Pancreas (tissue), 10 donors: ENCODE results near the gene LPCAT1. TPM values are rescaled to one million over a fixed set of nuclear protein-coding genes. Genes with fewer than 3 reads are reported as not detected.

Experiments used
- ATAC-seq, 4 donors: fragments of 200-7000 bp; cut with Tn5 transposase; one replicate each; pipeline versions ENCODE4 v1.8.0 to v1.9.1; 2020; ENCODE audit warnings: mild to moderate bottlenecking in 4 of 4, moderate library complexity in 4 of 4
- DNase-seq, 6 donors: peaks; one replicate each; pipeline ENCODE4 v3.0.0-alpha.2; 2020
- FAIRE-seq: peaks from 2 replicates; lab custom pipeline; 2012; peaks lifted over from hg19 to GRCh38; lab: Jason Lieb, UNC
- H3K27ac ChIP-seq, 4 donors: fragments of 200-600 bp; sonication (generic); 1 replicate in 3 of 4; 2 replicates in 1 of 4; pipeline versions ENCODE4 v1.5.0 to v1.8.0; 2020
- H3K27me3 ChIP-seq, 4 donors: fragments of 200-600 bp; one replicate each; pipeline ENCODE4 v1.8.0; 2021
- H3K36me3 ChIP-seq, 3 donors: fragments of 200-600 bp; sonication (generic) in 1 of 3; one replicate each; pipeline versions ENCODE4 v1.5.0 to v1.8.0; 2020 to 2021
- H3K4me1 ChIP-seq, 3 donors: fragments of 200-600 bp; one replicate each; pipeline ENCODE4 v1.8.0; 2021
- H3K4me3 ChIP-seq, 4 donors: fragments of 200-600 bp; sonication (generic) in 2 of 4; one replicate each; pipeline versions ENCODE4 v1.5.0 to v1.8.0; 2020 to 2021
- H3K9me3 ChIP-seq, 4 donors: fragments of 200-600 bp; one replicate each; pipeline ENCODE4 v1.8.0; 2021
- WGBS, 2 donors: extraction: QIAGEN DNeasy Blood & Tissue Kit; methylation state at CpG; one replicate each; pipeline ENCODE4 v1.1.7; 2013; 5-methylcytosine and 5-hydroxymethylcytosine counted together
- intact Hi-C, 3 donors: fragments of 100-400 bp; cut with DNase I; formaldehyde crosslinking; loops; one replicate each; pipeline versions ENCODE4 v1.11.1 to v1.14.2; 2022
- polyA plus RNA-seq, 2 donors: library from polyadenylated mRNA; stranded (reverse); fragments of 200-250 nt; gene quantifications; one replicate each; pipeline ENCODE4 v1.2.3, GENCODE V29; 2013
- total RNA-seq, 6 donors: library from RNA; stranded (reverse); fragmentation: NEBNext Ultra II Directional in 4 of 6; extraction: Animal tissue kit (Norgen Biotek cat#: 25700) in 4 of 6; gene quantifications; one replicate each; pipeline versions ENCODE4 v1.2.1 to v1.2.4, GENCODE V29; 2021 to 2023
- TF ChIP-seq, protein P1 (sequence below), 4 donors: fragments of 200-600 bp; sonication (generic) in 3 of 4; IDR thresholded peaks; one replicate each; pipeline versions ENCODE4 v1.5.0 to v1.8.0; 2021; ENCODE audit warnings: antibody characterized with exemption in 4 of 4
- donor health status: healthy with polysubstance abuse.
- donor health status: DM: no; HTN: no; CAD: no; lungs with moderate emphysema.
- donor health status: DM: no; HTN: no; CAD: no.
- donor health status: control.
- donor health status: control.
- donor health status: Bipolar disorder and iron deficiency.
- donor health status: DM: yes; HTN: yes; CAD: no.
- donor health status: DM: no; HTN: no; CAD: no.
- donor health status: DM: no; HTN: no; CAD: no.
- donor health status: DM: yes; HTN: yes; CAD: no.

Gene LPCAT1
- total and polyA plus RNA-seq, 8 donors: 6.5 to 26.1 (median 13.8) TPM

DNA sequence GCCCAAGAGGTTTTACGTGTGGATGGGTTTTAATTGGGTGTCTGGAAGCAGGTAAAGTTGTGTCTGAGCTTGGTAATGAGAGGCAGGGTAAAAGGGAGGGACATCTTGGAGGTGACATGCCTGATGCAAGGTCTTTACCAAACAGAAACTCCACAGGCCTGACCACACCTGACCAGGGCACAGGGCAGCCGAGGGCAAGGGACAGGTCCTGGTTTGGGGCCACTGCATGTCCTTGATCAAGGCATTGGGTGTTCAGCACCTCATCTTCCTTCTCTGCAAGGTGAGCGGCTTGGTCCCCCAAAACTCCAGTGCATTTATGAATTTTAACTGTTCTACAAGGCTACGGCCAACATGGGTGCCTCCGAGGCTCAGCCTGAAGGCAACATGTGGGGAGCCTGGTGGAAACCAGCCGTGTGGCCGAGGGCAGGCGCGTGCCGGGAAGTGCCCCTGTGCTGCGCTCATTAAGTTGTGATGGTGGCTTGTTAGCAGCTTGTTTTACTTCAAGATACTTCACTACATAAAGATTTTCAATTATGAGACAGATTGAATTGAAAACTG, 30.7 kb upstream of the LPCAT1 start:
- Histone ChIP-seq H3K27me3 (no peaks in the 10 kb centered on the region), H3K27ac (no peak overlapping the region), H3K9me3 (no peaks in the 10 kb centered on the region), H3K36me3 (no peaks in the 10 kb centered on the region), H3K4me1 (peaks cover 0 to 8% (median 0%) of the 10 kb centered on the region in 3 donors), H3K4me3 (no peak overlapping the region)
- TF ChIP-seq, protein P1, sequence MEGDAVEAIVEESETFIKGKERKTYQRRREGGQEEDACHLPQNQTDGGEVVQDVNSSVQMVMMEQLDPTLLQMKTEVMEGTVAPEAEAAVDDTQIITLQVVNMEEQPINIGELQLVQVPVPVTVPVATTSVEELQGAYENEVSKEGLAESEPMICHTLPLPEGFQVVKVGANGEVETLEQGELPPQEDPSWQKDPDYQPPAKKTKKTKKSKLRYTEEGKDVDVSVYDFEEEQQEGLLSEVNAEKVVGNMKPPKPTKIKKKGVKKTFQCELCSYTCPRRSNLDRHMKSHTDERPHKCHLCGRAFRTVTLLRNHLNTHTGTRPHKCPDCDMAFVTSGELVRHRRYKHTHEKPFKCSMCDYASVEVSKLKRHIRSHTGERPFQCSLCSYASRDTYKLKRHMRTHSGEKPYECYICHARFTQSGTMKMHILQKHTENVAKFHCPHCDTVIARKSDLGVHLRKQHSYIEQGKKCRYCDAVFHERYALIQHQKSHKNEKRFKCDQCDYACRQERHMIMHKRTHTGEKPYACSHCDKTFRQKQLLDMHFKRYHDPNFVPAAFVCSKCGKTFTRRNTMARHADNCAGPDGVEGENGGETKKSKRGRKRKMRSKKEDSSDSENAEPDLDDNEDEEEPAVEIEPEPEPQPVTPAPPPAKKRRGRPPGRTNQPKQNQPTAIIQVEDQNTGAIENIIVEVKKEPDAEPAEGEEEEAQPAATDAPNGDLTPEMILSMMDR (IDR thresholded peaks at IDR 0.05): no peak
- ATAC-seq (no peak), FAIRE-seq (no peak), DNase-seq (peak in 1 of 6 donors; percentile 45)
- intact Hi-C loops: no loop called here
- WGBS, 2 donors: 92 to 95% methylated on average over 11 of the region's 11 CpGs

DNA sequence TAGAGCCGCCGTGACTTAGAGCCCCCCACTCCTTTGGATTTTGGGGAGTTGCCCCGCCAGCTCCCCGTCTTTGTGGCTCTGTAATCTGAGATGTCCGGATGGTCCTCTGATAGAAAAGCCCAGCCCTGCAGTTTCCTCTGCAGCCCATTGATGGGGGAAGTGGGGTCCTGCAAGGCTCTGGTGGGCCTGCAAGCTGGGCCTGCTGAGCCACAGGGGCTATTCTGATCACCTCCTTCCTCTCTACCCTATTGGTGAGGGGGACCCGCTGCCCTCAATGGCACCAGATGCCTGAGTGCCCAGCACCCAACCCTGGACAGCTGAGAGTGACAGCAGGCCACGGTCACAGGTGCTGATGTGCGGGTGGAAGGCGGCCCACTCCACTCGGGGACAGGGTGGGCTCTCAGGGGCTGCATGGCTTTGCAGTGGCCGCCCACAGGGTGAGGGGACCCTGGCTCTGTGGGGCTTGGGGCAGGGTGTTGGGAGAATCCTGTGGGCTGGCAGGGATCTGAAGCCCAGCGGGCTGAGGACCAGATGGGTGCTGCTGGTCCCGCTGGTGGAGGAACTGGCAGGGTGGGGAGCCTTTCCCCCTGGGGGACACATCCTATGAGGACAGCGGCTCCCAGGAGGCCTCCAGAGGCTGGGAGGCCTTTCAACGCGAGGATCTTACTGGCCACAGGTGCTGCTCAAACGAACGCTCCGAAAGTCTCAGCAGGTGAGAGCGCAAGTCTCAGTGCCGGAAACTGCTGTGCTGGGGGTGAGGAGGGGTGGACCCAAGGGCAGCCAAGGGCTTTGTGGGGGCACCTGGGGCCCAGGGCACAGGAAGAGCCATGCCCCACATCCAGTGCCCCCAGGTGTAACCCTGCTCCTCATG, 30.0 kb upstream of the LPCAT1 start:
- no peak for FAIRE-seq

DNA sequence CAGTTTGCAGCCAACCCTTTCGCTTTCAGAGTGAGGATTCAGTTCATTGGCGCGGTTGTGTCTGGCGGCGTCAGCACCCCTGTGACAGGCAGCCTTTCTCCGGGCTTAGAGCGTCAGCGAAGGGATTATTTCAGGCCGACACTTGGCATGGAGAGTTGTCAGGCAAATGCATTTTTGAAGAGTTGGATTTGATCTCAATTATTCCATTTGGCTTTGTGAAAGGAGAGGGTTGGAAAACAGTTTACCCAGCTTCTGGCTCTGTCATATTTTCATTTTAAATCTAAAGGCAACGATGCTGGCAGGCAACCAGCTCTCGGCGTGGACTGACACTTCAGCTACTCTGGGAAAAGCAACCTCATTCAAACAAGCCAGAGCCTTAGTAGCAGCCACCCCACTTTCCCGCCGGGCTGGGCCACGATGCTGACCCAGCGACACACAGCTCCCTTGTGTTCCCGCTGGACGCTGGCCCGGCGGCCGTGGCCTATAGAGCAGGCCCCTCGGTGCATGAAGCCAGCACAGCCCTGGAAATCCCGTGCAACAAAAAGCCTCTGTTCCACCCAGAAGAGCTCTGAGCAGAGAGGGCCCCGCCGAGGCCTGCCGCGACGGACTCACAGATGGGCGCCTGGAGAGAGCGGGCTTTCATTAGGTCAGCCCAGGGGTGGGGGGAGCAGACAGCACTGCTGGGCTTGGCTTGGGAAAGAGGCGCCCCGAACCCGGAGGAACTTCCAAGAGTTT, 28.9 kb upstream of the LPCAT1 start:
- TF ChIP-seq, protein P1 (IDR thresholded peaks at IDR 0.05): no peak
- Histone ChIP-seq H3K27ac (no peak overlapping the region), H3K4me1 (peaks cover 0 to 8% (median 0%) of the 10 kb centered on the region in 3 donors), H3K4me3 (no peak overlapping the region), H3K27me3 (no peaks in the 10 kb centered on the region), H3K9me3 (no peaks in the 10 kb centered on the region), H3K36me3 (no peaks in the 10 kb centered on the region)
- 53 to 54% methylated on average over 33 of the region's 33 CpGs for WGBS, 2 donors
- intact Hi-C loops: no loop called here
- FAIRE-seq (no peak), ATAC-seq (peak in 3 of 4 donors; percentile 22 to 45 (median 31)), DNase-seq (peak in 2 of 6 donors; percentile 58 to 65)

More for the DNA sequence above, 30.0 kb upstream of the LPCAT1 start:
- H3K27ac ChIP-seq: no peak overlapping the region
- DNase-seq (peak in 2 of 6 donors; percentile 54 to 64), ATAC-seq (no peak)
- H3K4me1 ChIP-seq: peaks cover 0 to 8% (median 0%) of the 10 kb centered on the region in 3 donors
- no peaks in the 10 kb centered on the region for H3K9me3 ChIP-seq
- no peak overlapping the region for H3K4me3 ChIP-seq
- H3K27me3 ChIP-seq: no peaks in the 10 kb centered on the region
- TF ChIP-seq, protein P1 (IDR thresholded peaks at IDR 0.05): no peak
- intact Hi-C loops: no loop called here
- WGBS, 2 donors: 83 to 86% methylated on average over 21 of the region's 21 CpGs
- H3K36me3 ChIP-seq: no peaks in the 10 kb centered on the region

DNA sequence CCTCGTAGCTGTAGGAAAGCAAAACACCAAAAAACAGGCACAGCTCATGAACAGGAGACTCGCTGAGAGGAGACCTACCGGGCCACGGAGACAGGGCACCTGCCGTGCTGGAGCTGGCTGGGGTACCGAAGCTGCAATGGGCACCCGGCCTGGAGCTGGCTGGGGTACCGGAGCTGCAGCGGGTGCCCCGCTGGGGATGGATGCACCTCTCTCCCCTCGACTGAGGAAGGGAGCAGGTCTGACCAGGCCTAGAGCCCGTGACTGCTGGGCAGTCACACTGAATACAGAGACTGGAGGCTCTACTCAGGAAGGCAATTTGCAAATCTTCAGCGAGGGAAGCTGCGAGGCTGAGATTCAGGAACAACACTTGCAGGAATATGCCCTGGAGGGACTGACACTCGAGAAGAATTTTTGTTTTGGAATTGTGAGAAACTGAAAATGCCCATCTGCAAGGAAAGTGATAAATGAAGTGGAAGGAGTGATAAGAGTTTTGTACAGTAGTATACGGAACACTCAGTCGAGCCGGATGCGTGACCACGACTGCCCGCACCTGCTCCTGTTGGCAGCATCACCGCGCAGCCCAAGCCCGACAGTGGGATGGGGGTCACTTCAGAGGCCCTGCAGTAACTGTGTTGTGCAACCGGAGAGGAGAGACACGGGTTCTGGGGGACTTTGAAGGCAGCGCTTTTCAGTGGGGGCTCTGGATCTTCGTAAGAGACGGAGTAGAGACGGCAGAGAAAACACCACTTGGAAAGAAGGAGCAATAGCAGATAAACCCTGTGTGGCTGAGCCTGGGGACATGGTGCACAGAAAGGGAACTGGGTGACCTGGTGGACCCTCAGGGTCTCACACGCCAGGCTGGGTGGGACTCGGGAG, 27.9 kb upstream of the LPCAT1 start:
- Histone ChIP-seq H3K27me3 (no peaks in the 10 kb centered on the region), H3K4me3 (no peak overlapping the region), H3K9me3 (no peaks in the 10 kb centered on the region), H3K36me3 (no peaks in the 10 kb centered on the region), H3K4me1 (peaks cover 0 to 8% (median 0%) of the 10 kb centered on the region in 3 donors), H3K27ac (no peak overlapping the region)
- WGBS, 2 donors: 84 to 90% methylated on average over 32 of the region's 32 CpGs
- FAIRE-seq (no peak), ATAC-seq (no peak), DNase-seq (peak in 1 of 6 donors; percentile 44)
- TF ChIP-seq, protein P1 (IDR thresholded peaks at IDR 0.05): no peak
- intact Hi-C loops: no loop called here
